GM20000 (cell line): ENCODE data around the gene GNE.
"Not testable (repeated sequence)": the region's sequence is repeated elsewhere in the genome, so short reads cannot be mapped to it uniquely, and the experiment has no call there.

Experiments used
- DNase-seq: peaks from one replicate; pipeline ENCODE4 v3.0.0; 2012; ENCODE audit warnings: low spot score
- TF ChIP-seq, protein P1 (sequence below): IDR thresholded peaks from 2 replicates; pipeline ENCODE4 v1.5.1; 2012; ENCODE audit warnings: mild to moderate bottlenecking, control low read depth; ENCODE audit errors: extremely low read depth, missing control alignments

Gene GNE

GRCh38 chr9:36247356-36247755 lies 10.9 kb downstream of the GNE start:
- TF ChIP-seq, protein P1, sequence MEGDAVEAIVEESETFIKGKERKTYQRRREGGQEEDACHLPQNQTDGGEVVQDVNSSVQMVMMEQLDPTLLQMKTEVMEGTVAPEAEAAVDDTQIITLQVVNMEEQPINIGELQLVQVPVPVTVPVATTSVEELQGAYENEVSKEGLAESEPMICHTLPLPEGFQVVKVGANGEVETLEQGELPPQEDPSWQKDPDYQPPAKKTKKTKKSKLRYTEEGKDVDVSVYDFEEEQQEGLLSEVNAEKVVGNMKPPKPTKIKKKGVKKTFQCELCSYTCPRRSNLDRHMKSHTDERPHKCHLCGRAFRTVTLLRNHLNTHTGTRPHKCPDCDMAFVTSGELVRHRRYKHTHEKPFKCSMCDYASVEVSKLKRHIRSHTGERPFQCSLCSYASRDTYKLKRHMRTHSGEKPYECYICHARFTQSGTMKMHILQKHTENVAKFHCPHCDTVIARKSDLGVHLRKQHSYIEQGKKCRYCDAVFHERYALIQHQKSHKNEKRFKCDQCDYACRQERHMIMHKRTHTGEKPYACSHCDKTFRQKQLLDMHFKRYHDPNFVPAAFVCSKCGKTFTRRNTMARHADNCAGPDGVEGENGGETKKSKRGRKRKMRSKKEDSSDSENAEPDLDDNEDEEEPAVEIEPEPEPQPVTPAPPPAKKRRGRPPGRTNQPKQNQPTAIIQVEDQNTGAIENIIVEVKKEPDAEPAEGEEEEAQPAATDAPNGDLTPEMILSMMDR, result no peak
- no peak for DNase-seq

DNA sequence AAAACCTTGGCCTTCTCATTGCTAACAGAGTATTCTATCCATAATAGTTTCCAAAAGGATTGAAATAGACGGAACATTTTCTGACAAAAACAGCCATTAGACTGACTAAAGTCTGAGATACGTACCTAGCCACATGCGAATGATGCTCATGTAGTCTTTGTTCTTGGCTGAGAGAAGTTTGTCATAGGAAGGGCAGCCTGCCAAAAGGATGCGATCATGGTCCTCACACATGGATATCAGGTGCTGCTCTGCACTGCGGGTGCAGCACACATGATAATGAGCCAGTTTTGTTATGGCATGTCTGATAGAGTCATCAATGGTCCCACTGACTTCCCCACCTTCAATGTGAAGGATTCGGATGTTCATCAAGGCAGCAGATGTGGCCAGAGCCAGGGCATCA lies 12.3 kb downstream of the GNE start:
- TF ChIP-seq, protein P1, result no peak
- DNase-seq, result no peak

- not testable (repeated sequence) for DNase-seq
Observed at GRCh38 chr9:36239675-36240074, 18.6 kb downstream of the GNE start.

GRCh38 chr9:36239205-36239604 lies 19.0 kb downstream of the GNE start:
- not testable (repeated sequence) for DNase-seq

- no peak for DNase-seq
- TF ChIP-seq, protein P1, result no peak
Observed at GRCh38 chr9:36237230-36237629, 21.0 kb downstream of the GNE start.

GRCh38 chr9:36222449-36222848 lies 35.8 kb downstream of the GNE start:
- TF ChIP-seq, protein P1, result no peak
- DNase-seq, result no peak

DNA sequence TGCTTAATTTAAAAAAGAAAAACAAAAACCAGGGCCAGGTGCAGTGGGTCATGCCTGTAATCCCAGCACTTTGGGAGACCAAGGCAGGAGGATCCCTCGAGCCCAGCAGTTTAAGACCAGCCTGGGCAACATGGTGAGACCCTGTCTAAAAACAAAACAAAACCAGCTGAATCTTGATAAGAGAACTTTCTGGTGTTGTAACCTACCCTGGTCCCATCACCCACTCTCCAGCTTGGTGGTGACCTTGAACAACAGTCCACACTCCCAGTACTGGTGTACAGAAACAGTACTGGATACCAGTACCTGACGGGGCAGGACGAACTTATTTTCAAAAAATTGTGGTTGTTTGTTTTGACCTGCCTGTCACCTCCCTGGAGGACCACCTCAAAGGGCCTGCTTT lies 36.6 kb downstream of the GNE start:
- TF ChIP-seq, protein P1, result no peak
- no peak for DNase-seq

DNA sequence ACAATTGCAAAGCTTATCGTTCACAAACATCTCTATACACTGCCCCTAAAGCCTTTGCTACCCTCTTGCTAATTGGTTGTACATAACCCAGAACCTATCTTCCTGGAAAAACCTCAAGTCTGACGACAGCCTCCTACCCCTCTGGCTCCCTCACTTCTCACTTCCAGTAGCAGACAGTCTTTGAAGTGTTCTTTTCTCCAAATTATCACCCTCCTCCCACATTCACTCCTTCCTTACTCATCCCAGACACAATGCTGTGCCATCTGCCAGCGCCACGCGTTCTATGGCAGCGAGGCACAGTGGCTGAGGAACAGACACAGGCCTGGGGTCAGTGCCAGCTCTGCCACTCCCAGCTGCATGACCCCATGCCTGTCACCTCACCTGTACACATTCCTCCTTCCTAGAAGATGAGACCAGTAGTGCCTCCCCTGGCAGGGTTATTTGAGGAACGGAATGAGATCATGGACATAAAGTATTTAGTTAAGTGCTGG lies 39.8 kb downstream of the GNE start:
- no peak for DNase-seq

More for the DNA sequence above, 39.8 kb downstream of the GNE start:
- TF ChIP-seq, protein P1, result no peak
